ENCODE measurements around the gene DKK3. TPM values are rescaled to one million over a fixed set of nuclear protein-coding genes. Genes with fewer than 3 reads are reported as not detected.

DKK3 gene
- total RNA-seq, 1 donor from 2014 or later = not detected

DNA sequence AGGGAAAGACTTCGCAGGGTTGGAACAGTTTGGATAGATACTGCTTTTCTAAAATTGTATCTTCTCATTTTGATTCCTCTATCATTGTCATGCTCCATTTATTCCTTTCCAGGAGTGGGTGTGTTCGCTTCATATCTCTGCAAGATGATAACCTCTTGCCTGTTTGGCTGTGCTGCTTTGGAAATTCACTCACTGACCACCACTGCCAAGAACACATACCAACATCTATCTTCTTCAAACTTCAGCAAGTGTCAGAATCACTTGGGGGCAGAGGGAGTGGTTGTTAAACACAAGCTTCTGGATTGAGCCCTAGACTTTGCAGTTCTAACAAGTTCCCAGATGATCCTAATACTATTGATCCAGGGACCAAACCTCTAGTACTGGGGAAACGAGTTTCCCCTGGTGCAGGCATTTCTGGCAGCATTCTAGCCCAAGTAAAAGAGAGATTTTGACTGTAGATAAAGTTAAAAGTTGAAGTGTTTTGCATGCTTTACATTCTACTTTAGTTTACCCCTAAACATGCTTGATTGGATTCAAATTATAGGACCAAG lies 11.5 kb upstream of the DKK3 start:
- Mint-ChIP-seq H3K27ac (no peak overlapping the region), H3K4me1 (no peaks in the 10 kb centered on the region), H3K4me3 (no peak overlapping the region), H3K27me3 (peaks cover 46% of the 10 kb centered on the region), H3K9me3 (peaks cover 22% of the 10 kb centered on the region), H3K36me3 (ENCODE audit: low read depth) (no peaks in the 10 kb centered on the region)
- intact Hi-C loops (cut with micrococcal nuclease) = no loop called here
- DNase-seq = no peak

DNA sequence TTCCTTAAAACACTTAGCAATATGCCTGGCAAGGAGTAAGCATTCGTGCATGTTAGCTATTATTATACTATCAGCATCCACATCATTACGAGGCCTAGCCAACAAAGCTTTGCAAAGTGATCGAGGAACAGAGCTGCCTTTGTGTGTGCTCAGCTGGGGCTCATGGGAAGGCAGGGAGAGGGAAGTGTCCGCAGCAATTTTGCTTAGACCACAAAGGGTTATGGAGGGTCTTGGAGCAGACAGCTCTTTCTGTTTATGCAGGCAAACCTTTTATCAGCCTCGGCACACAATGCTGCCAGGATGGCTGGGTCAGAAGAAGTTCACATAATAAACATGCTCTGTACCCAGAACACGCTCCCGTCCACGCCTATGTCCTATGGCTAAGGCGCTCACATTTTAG lies 10.9 kb upstream of the DKK3 start:
- Mint-ChIP-seq H3K27ac (no peak overlapping the region), H3K9me3 (peaks cover 17% of the 10 kb centered on the region), H3K4me3 (no peak overlapping the region), H3K4me1 (no peaks in the 10 kb centered on the region), H3K27me3 (peaks cover 46% of the 10 kb centered on the region), H3K36me3 (ENCODE audit: low read depth) (no peaks in the 10 kb centered on the region)
- DNase-seq = no peak
- intact Hi-C loops (cut with micrococcal nuclease) = no loop called here

DNA sequence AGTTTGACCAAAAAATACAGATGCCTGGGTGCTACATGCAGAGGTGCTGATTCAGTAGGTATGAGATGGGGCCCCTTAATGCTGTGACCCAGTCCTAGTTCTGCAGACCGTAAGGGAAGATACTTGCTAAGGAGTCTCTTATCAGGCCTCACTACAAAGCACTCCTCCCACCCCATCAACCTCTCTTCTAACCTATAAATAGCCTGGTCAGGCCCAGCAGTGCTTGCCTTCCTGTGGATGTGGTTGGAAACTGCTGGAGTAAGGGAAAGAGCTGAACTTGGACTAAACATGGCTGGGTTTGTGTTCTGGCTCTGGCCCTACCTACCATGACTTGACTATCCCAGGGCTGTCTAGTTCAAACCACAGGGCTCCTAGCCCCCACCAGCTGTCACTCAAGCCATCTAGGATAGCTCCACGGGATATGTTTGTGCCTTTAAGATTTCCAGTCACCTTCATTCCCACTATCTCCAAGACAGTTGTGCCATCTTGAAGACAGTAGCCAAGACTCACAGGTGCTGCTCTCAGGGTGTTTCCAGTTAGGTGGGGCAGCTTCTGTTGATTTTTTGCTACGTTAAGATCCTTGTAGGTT lies 9.5 kb upstream of the DKK3 start:
- intact Hi-C loops (cut with micrococcal nuclease) = no loop called here
- Mint-ChIP-seq H3K4me3 (no peak overlapping the region), H3K27ac (no peak overlapping the region), H3K36me3 (ENCODE audit: low read depth) (no peaks in the 10 kb centered on the region), H3K4me1 (no peaks in the 10 kb centered on the region), H3K27me3 (peaks cover 56% of the 10 kb centered on the region), H3K9me3 (peaks cover 6% of the 10 kb centered on the region)
- no peak for DNase-seq

DNA sequence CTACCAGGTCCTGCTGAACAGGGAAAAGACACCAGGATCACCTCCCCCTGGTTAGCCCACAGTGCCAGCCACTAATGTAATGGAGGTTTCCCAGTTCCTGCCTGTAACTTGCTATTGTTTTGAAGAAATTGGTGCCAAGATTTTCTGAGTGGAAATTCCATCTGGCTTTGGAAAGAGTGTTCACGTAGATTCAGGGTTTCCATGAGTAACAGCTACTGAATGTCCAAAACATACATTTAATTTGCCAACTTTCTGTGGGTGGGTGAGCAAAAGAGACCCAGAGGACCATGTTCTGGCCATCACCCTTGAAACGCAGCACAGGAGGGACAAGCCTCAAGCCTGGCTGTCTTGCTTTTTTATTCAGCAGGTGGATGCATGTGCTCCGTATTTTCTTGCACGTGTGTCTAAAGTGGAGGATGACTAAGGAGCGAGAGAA lies 8.8 kb upstream of the DKK3 start:
- Mint-ChIP-seq H3K4me3 (no peak overlapping the region), H3K27ac (no peak overlapping the region), H3K9me3 (peaks cover under 1% of the 10 kb centered on the region), H3K4me1 (no peaks in the 10 kb centered on the region), H3K36me3 (ENCODE audit: low read depth) (no peaks in the 10 kb centered on the region), H3K27me3 (peaks cover 57% of the 10 kb centered on the region)
- intact Hi-C loops (cut with micrococcal nuclease) = no loop called here
- no peak for DNase-seq

DNA sequence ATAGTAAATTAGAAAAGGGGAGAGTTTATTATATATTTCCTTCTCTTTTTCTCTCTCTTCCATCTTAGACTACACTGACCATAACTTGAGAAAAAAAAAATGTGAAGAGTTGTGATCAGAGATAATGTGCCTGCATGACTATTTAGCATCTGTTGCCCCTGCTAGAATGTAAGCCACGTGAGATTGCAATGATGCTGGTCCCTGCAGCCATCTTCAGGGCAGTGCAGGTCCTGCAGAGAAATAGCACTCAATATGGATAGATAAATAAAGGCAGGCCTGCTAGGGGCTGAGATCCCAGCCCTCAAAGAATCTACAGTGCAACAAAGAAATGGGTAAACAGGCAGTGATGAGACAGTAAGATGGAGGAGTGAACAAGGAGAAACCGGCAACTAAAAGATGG lies 7.8 kb upstream of the DKK3 start:
- Mint-ChIP-seq H3K4me3 (no peak overlapping the region), H3K4me1 (no peaks in the 10 kb centered on the region), H3K27ac (no peak overlapping the region), H3K27me3 (peaks cover 59% of the 10 kb centered on the region), H3K36me3 (ENCODE audit: low read depth) (no peaks in the 10 kb centered on the region), H3K9me3 (no peaks in the 10 kb centered on the region)
- intact Hi-C loops (cut with micrococcal nuclease) = no loop called here
- no peak for DNase-seq

DNA sequence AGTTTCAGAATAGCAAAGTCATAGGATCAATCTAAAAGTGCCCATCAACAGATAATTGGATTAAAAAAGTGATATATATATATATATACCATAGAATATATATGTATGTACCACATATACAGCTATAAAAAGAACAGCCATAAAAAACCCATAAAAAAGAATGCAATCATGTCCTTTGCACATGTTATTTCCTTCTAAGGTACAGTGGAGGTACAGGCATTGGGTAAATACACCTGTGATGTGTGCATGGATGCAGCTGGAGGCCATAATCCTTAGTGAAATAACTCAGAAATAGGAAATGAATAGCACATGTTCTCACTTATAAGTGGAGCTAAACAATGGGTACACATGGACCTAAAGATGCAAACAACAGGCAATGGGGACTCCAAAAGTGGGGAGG lies 7.1 kb upstream of the DKK3 start:
- Mint-ChIP-seq H3K4me3 (no peak overlapping the region), H3K36me3 (ENCODE audit: low read depth) (no peaks in the 10 kb centered on the region), H3K27ac (no peak overlapping the region), H3K27me3 (peaks cover 64% of the 10 kb centered on the region), H3K9me3 (no peaks in the 10 kb centered on the region), H3K4me1 (no peaks in the 10 kb centered on the region)
- intact Hi-C loops (cut with micrococcal nuclease) = no loop called here
- DNase-seq = no peak

DNA sequence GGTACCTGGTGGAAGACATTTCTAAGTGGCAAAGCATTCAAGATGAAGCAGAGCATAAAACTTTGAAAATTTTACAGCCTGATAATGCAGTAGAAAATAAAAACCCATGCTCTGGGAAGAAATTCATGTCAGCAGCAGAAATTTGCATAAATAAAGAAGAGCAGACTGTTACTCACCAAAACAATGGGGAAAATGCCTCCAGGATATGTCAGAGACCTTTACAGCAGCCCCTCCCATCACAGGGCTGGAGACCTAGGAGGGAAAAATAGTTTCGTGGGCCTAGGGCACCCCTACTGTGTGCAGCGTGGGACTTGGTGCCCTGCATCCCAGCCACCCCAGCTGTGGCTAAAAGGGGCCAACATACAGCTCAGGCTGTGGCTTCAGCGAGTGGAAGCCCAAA lies 5.4 kb upstream of the DKK3 start:
- Mint-ChIP-seq H3K27me3 (peaks cover 71% of the 10 kb centered on the region), H3K27ac (no peak overlapping the region), H3K4me3 (no peak overlapping the region), H3K4me1 (peaks cover 5% of the 10 kb centered on the region), H3K9me3 (no peaks in the 10 kb centered on the region), H3K36me3 (ENCODE audit: low read depth) (no peaks in the 10 kb centered on the region)
- no peak for DNase-seq
- intact Hi-C loops (cut with micrococcal nuclease) = no loop called here

DNA sequence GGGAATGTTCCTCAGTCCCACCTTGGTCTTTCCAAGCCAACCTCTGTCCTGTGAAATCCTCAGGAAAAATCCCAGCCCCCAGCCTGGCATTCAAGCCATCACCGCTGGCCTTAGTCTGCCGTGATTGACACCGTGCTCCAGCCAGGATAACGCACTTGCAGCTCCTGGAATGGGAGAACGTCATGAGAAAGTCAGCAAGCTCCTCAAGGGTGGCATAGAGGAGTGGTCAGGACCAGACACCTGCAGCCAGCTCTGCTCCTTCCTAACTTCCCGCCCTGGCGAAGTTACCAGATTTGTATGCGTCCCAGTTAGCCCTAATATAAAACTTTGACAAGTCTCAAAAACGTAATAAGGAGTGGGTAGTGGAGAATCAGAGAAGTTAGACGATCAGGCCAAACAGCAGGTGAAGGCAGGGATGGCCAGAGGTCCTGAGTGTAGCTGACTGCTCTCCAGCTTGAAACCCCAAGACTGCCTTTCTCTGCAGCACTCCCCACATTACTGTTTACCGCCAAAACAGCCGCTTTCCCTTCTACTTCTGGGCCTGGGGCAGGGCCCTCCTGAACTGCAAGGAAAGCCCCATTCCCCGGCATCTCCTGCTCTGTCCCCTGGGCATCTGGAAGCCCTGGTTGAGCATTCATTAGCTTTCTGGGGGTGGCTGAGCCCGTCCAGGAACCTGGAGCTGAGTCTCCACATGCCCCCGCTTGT lies 1.3 kb upstream of the DKK3 start:
- H3K4me1 Mint-ChIP-seq = peaks cover 7% of the 10 kb centered on the region
- H3K9me3 Mint-ChIP-seq = no peaks in the 10 kb centered on the region
- no peaks in the 10 kb centered on the region for H3K36me3 Mint-ChIP-seq (ENCODE audit: low read depth)
- intact Hi-C loops (cut with micrococcal nuclease) = no loop called here
- H3K27ac Mint-ChIP-seq = no peak overlapping the region
- peaks cover 82% of the 10 kb centered on the region for H3K27me3 Mint-ChIP-seq
- H3K4me3 Mint-ChIP-seq = peak overlapping the region; percentile 72
- no peak for DNase-seq

DNA sequence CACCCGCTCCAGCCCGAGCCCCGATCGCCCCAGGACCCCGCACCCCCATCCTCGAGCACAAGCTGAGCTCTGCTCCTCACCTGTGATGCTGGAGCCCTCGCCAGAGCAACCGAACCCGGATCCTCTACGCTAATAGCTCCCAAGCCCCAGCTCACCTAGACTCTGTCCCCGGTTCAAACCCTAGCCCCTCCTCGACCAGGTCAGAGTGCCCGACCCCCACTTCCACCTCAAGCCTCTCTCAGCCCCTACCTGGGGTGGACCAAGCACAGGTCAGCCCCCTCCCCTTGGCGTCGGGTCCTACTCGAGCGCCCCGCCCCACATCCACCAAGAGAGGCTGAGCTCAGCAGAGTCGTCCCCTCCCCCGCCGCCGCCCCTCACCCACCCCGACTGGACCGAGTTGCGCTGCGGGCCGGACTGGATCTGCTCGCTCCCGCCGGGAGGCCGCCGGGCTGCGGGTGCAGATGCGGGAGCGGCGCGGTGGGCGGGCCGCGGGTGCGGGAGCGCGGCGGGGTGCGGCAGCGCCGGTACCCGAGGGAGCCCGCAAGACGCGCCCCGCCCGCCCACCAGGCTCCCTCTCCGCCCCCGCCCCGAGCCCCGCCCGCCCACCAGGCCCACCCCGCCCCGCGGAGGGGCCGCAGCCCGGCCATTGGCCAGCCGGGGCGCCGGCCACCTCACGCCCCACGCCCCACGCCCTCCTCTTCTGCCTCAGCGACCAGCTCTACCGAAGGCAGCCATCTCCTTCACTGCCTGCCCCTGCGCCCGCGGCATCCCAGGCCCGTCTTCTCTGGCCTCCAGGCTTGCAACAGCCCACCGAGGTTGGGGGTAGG lies 577 bp upstream of the DKK3 start:
- Mint-ChIP-seq H3K27me3 (peaks cover 84% of the 10 kb centered on the region), H3K27ac (no peak overlapping the region), H3K4me3 (peak overlapping the region; percentile 72), H3K9me3 (no peaks in the 10 kb centered on the region), H3K4me1 (peaks cover 7% of the 10 kb centered on the region), H3K36me3 (ENCODE audit: low read depth) (no peaks in the 10 kb centered on the region)
- no peak for DNase-seq
- intact Hi-C loops (cut with micrococcal nuclease) = no loop called here

DNA sequence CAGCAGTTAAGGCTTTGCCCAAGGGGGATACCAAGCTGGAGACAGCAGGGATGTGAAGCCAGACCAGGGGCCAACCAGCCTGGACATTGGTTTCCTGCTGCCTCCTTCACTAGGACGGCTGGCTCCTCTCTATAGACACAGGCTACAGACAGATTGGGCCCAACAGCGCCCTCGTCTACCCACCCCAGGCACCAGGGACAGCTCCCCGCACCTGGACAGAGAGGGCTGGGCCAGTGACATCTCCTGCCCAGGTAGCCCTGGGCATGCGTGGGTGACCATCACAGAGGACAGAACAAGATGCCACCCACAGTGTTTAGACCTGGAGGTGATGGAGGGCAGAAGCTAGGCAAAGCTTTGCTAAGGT lies 1.2 kb downstream of the DKK3 start:
- H3K36me3 Mint-ChIP-seq (ENCODE audit: low read depth) = no peaks in the 10 kb centered on the region
- intact Hi-C loops (cut with micrococcal nuclease) = no loop called here
- no peak overlapping the region for H3K4me3 Mint-ChIP-seq

DNA sequence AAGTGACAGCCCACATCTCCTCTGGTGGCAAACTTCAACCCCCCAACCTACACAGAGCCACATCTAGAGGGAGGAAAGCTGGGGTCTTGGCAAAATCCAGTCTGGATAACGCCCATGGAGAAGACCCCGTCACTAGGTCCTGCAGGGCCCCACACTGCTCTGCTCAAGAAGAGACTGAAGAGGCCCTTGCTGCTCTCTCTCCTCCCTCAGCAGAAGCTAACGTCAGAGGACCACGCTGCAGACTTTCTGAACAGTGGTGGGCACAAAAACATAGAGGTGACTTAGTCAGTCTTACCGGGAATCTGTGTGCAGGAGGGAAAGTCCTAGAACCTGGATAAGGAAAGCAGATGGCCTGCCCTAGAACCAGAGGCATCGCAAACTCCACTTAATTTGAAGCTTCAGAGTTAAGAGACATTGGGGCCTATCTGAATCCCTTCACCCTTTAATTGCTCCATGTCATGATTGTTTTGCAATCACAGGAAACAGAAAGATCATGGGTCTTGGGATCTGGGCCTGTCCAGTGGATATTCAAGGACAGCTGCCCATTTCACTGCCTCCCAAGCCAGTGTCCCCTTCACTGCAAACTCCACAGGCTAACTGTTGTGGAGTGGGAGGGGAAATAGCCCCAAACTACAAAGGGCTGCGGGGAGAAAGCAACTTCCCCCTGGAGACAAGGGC lies 1.7 kb downstream of the DKK3 start:
- Mint-ChIP-seq H3K4me1 (peaks cover 7% of the 10 kb centered on the region), H3K27me3 (peaks cover 84% of the 10 kb centered on the region), H3K4me3 (no peak overlapping the region), H3K9me3 (no peaks in the 10 kb centered on the region), H3K36me3 (ENCODE audit: low read depth) (no peaks in the 10 kb centered on the region), H3K27ac (no peak overlapping the region)
- DNase-seq = no peak
- intact Hi-C loops (cut with micrococcal nuclease) = no loop called here

More for the DNA sequence above, 1.2 kb downstream of the DKK3 start:
- Mint-ChIP-seq H3K27me3 (peaks cover 82% of the 10 kb centered on the region), H3K4me1 (peaks cover 7% of the 10 kb centered on the region), H3K9me3 (no peaks in the 10 kb centered on the region), H3K27ac (no peak overlapping the region)
- DNase-seq = no peak

DNA sequence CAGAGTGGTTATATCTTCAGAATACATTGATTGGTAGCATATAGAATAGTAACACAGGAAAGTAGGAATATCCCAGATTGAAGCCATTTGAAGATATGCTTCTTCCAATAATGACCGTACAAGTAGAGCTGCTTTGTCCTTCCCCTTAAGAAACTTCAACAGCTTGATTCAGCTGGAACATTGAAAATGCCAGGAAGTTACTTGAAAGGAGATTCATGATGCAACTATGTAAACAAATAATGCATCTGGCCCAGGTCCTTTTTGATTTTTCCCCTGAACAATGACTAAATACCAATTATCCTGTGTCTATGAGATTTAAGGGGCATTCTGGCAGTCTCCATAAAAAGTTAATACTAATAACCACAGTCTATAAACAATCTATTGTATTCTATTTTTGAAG lies 3.0 kb downstream of the DKK3 start:
- intact Hi-C loops (cut with micrococcal nuclease) = no loop called here
- Mint-ChIP-seq H3K9me3 (no peaks in the 10 kb centered on the region), H3K4me3 (no peak overlapping the region), H3K36me3 (ENCODE audit: low read depth) (no peaks in the 10 kb centered on the region), H3K27ac (no peak overlapping the region), H3K27me3 (peaks cover 78% of the 10 kb centered on the region), H3K4me1 (peaks cover 7% of the 10 kb centered on the region)
- no peak for DNase-seq

DNA sequence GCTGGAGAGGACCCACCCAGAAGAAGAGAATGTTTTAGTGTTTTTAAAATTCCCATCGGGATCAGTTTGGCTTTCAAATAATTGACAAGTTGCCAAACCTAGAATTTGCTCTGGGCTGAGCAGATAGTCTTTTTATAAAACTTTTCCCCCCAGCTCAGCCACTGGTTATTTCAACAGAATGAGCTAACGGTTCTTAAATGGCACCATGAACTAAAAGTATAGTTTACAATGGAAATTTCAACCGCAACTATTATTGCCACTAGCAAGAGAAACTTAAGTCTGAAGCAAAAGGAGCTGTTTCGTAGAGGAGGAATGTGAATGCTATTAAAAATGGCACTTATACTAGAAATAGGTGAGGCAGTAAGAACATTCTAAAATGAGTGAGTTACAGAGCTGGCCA lies 3.4 kb downstream of the DKK3 start:
- no peaks in the 10 kb centered on the region for H3K36me3 Mint-ChIP-seq (ENCODE audit: low read depth)
- H3K4me1 Mint-ChIP-seq = peaks cover 7% of the 10 kb centered on the region
- H3K27ac Mint-ChIP-seq = no peak overlapping the region
- DNase-seq = no peak
- peaks cover 74% of the 10 kb centered on the region for H3K27me3 Mint-ChIP-seq
- intact Hi-C loops (cut with micrococcal nuclease) = no loop called here
- no peaks in the 10 kb centered on the region for H3K9me3 Mint-ChIP-seq
- H3K4me3 Mint-ChIP-seq = no peak overlapping the region

DNA sequence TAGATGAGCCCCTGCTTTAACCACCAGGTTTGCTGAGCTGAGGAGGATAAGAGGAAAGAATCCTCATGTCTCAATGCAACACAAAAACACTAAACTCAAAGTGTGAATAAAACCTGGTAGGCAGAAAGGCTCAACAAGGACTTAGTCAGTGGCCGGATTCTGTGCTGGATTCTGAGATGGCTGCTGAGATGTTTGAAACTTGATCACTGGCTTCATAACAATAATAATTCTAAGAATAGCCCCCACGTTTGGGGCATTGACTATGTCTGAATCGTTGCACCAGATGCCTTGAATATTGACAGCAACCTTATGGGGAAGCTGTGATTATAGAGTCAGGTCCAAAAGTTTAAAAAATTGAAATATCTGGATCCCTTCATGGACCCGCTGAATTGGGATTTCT lies 4.6 kb downstream of the DKK3 start:
- intact Hi-C loops (cut with micrococcal nuclease) = no loop called here
- Mint-ChIP-seq H3K36me3 (ENCODE audit: low read depth) (no peaks in the 10 kb centered on the region), H3K4me3 (no peak overlapping the region), H3K4me1 (peaks cover 5% of the 10 kb centered on the region), H3K9me3 (no peaks in the 10 kb centered on the region), H3K27me3 (peaks cover 65% of the 10 kb centered on the region), H3K27ac (no peak overlapping the region)
- no peak for DNase-seq
